Esophagus muscularis mucosa (tissue), 4 donors: ENCODE data around the gene DYDC2. TPM values are rescaled to one million over a fixed set of nuclear protein-coding genes. Genes with fewer than 3 reads are reported as not detected.
"Not testable (repeated sequence)": the region's sequence is repeated elsewhere in the genome, so short reads cannot be mapped to it uniquely, and the experiment has no call there.

Experiments
- DNase-seq: peaks from one replicate; pipeline ENCODE4 v3.0.0-alpha.2; 2017; ENCODE audit errors: extremely low spot score
- H3K27ac ChIP-seq, 4 donors: fragments of 200-600 bp; sonication (generic); replicated peaks in 1 of 4; 1 replicate in 3 of 4; 2 replicates in 1 of 4; pipeline ENCODE4 v1.5.1; 2016 to 2019; ENCODE audit warnings: mild to moderate bottlenecking in 1 of 4
- H3K27me3 ChIP-seq, 4 donors: fragments of 200-600 bp; sonication (generic); one replicate each; pipeline versions ENCODE4 v1.5.1 to v1.6.0; 2016 to 2019
- H3K36me3 ChIP-seq, 4 donors: fragments of 200-600 bp; sonication (generic); one replicate each; pipeline ENCODE4 v1.5.1; 2016 to 2019
- H3K4me1 ChIP-seq, 4 donors: fragments of 200-600 bp; sonication (generic); one replicate each; pipeline ENCODE4 v1.5.1; 2016 to 2019
- H3K4me3 ChIP-seq, 4 donors: fragments of 200-600 bp; sonication (generic); 1 replicate in 2 of 4; 2 replicates in 2 of 4; pipeline ENCODE4 v1.5.1; 2016 to 2019; ENCODE audit warnings: mild to moderate bottlenecking in 4 of 4, moderate library complexity in 1 of 4
- H3K9me3 ChIP-seq, 4 donors: fragments of 200-600 bp; sonication (generic); 1 replicate in 3 of 4; 2 replicates in 1 of 4; pipeline ENCODE4 v1.5.1; 2016 to 2019
- CTCF ChIP-seq, 3 experiments: fragments of 200-600 bp in 2 of 3; fragments of 450-650 bp in 1 of 3; sonication (generic) in 2 of 3; IDR thresholded peaks; one replicate each; pipeline ENCODE4 v1.5.1; 2017 to 2019; ENCODE audit warnings: antibody characterized with exemption in 3 of 3, mild to moderate bottlenecking in 2 of 3, moderate library complexity in 1 of 3
- EP300 ChIP-seq: sonication (generic); formaldehyde crosslinking; IDR thresholded peaks from one replicate; pipeline ENCODE4 v1.6.1; 2017; ENCODE audit warnings: antibody characterized with exemption
- POLR2A ChIP-seq: fragments of 450-650 bp; IDR thresholded peaks from one replicate; pipeline ENCODE4 v1.6.1; 2017; ENCODE audit warnings: antibody characterized with exemption, moderate library complexity, mild to moderate bottlenecking, low read depth
- POLR2AphosphoS5 ChIP-seq, 2 donors: sonication (generic); formaldehyde crosslinking; IDR thresholded peaks; one replicate each; pipeline ENCODE4 v1.6.1; 2017; ENCODE audit warnings: antibody characterized with exemption in 2 of 2
- WGBS: methylation state at CpG from one replicate; pipeline ENCODE4 v1.1.5; 2018; 5-methylcytosine and 5-hydroxymethylcytosine counted together
- intact Hi-C: fragments of 100-400 bp; cut with DNase I; formaldehyde crosslinking; loops from one replicate; pipeline ENCODE4 v1.15.1; 2023
- total RNA-seq, 4 donors: library from RNA; depleted of rRNA; stranded (reverse); fragments of >200 nt; gene quantifications; one replicate each; pipeline versions ENCODE4 v1.1.0 to v1.2.1, GENCODE V29; 2016

The DYDC2 gene
- total RNA-seq, 4 donors from 2014 or later: not detected

GRCh38 chr10:80357851-80358125 lies 1.2 kb downstream of the DYDC2 start:
- H3K27me3 ChIP-seq: peaks cover 0 to 51% (median 22%) of the 10 kb centered on the region in 4 donors
- intact Hi-C loops: no loop called here
- H3K9me3 ChIP-seq: no peaks in the 10 kb centered on the region
- H3K36me3 ChIP-seq: no peaks in the 10 kb centered on the region
- H3K4me3 ChIP-seq: no peak overlapping the region
- peaks cover 12 to 18% (median 15%) of the 10 kb centered on the region in 4 donors for H3K4me1 ChIP-seq
- no peak for DNase-seq
- no peak overlapping the region for H3K27ac ChIP-seq
- 97% methylated on average over 5 of the region's 5 CpGs for WGBS
- TF ChIP-seq CTCF (IDR thresholded peaks at IDR 0.05) (no peak), POLR2AphosphoS5 (IDR thresholded peaks at IDR 0.05) (no peak), POLR2A (no peak), EP300 (no peak)

- 56% methylated on average over 1 of the region's 2 CpGs for WGBS
- DNase-seq, H3K4me3 ChIP-seq, intact Hi-C loops, H3K9me3 ChIP-seq, H3K27ac ChIP-seq, H3K36me3 ChIP-seq: not testable (repeated sequence)
- Histone ChIP-seq H3K27me3 (peaks cover 0 to 39% (median 22%) of the 10 kb centered on the region in 4 donors), H3K4me1 (peaks cover 12 to 18% (median 15%) of the 10 kb centered on the region in 4 donors)
Observed at GRCh38 chr10:80358925-80359324, 2.3 kb downstream of the DYDC2 start.

GRCh38 chr10:80359644-80360043 lies 3.1 kb downstream of the DYDC2 start:
- H3K36me3 ChIP-seq: no peaks in the 10 kb centered on the region
- TF ChIP-seq POLR2AphosphoS5 (IDR thresholded peaks at IDR 0.05) (no peak), EP300 (no peak), POLR2A (no peak), CTCF (IDR thresholded peaks at IDR 0.05) (no peak)
- H3K27me3 ChIP-seq: peaks cover 0 to 34% (median 22%) of the 10 kb centered on the region in 4 donors
- 97% methylated on average over 17 of the region's 22 CpGs for WGBS
- no peaks in the 10 kb centered on the region for H3K9me3 ChIP-seq
- peaks cover 12 to 18% (median 15%) of the 10 kb centered on the region in 4 donors for H3K4me1 ChIP-seq
- H3K27ac ChIP-seq: no peak overlapping the region
- H3K4me3 ChIP-seq: no peak overlapping the region
- intact Hi-C loops: no loop called here
- DNase-seq: no peak

- Histone ChIP-seq H3K36me3 (no peaks in the 10 kb centered on the region), H3K9me3 (peaks cover 0 to 26% (median 18%) of the 10 kb centered on the region in 4 donors), H3K4me3 (no peak overlapping the region), H3K27me3 (no peaks in the 10 kb centered on the region), H3K27ac (no peak overlapping the region), H3K4me1 (no peaks in the 10 kb centered on the region)
- no peak for DNase-seq
- intact Hi-C loops: no loop called here
- no peak for TF ChIP-seq POLR2AphosphoS5 (IDR thresholded peaks at IDR 0.05)
- TF ChIP-seq POLR2A: no peak
- no peak for TF ChIP-seq EP300
- TF ChIP-seq CTCF (IDR thresholded peaks at IDR 0.05): no peak
- 0% methylated on average over 1 of the region's 1 CpG for WGBS
Observed at GRCh38 chr10:80365510-80365909, 8.9 kb downstream of the DYDC2 start.

GRCh38 chr10:80371467-80371866 lies 14.9 kb downstream of the DYDC2 start:
- Histone ChIP-seq H3K4me3 (no peak overlapping the region), H3K4me1 (no peaks in the 10 kb centered on the region), H3K27me3 (no peaks in the 10 kb centered on the region), H3K36me3 (no peaks in the 10 kb centered on the region), H3K27ac (no peak overlapping the region), H3K9me3 (peaks cover 0 to 22% (median 14%) of the 10 kb centered on the region in 4 donors)
- 86% methylated on average over 5 of the region's 6 CpGs for WGBS
- DNase-seq: peak; percentile 88
- intact Hi-C loops: no loop called here
- TF ChIP-seq POLR2AphosphoS5 (IDR thresholded peaks at IDR 0.05) (no peak), CTCF (IDR thresholded peaks at IDR 0.05) (no peak), EP300 (no peak), POLR2A (no peak)
